ENCODE results near the gene TTLL1.
A peak's percentile ranks its signal among the peaks of the same experiment; 100 is the strongest.
"Not testable (repeated sequence)": the region's sequence is repeated elsewhere in the genome, so short reads cannot be mapped to it uniquely, and the experiment has no call there.

The TTLL1 gene

GRCh38 chr22:43110444-43110926 lies 21.3 kb upstream of the TTLL1 start, which contains the start of gene BIK:
BIK (plus strand) TSS chr22:43110750; CDS start chr22:43124023, 13,273 bp downstream.
- DNase-seq (ENCODE audit: low spot score), result peak; percentile 72

- DNase-seq (ENCODE audit: low spot score), result no peak
Observed at GRCh38 chr22:43109921-43110443, 20.8 kb upstream of the TTLL1 start.

- no peak for DNase-seq (ENCODE audit: low spot score)
Observed at GRCh38 chr22:43109511-43109910, 20.3 kb upstream of the TTLL1 start.

- DNase-seq (ENCODE audit: low spot score), result no peak
Observed at GRCh38 chr22:43106302-43106701, 17.1 kb upstream of the TTLL1 start.

GRCh38 chr22:43104950-43105349 lies 15.8 kb upstream of the TTLL1 start:
- not testable (repeated sequence) for DNase-seq (ENCODE audit: low spot score)

GRCh38 chr22:43104056-43104625 lies 14.9 kb upstream of the TTLL1 start:
- DNase-seq (ENCODE audit: low spot score), result not testable (repeated sequence)

GRCh38 chr22:43101306-43101705 lies 12.1 kb upstream of the TTLL1 start:
- no peak for DNase-seq (ENCODE audit: low spot score)

- DNase-seq (ENCODE audit: low spot score), result no peak
Observed at GRCh38 chr22:43100225-43100624, 11.0 kb upstream of the TTLL1 start.

- DNase-seq (ENCODE audit: low spot score), result no peak
Observed at GRCh38 chr22:43099095-43099494, 9.9 kb upstream of the TTLL1 start.

- no peak for DNase-seq (ENCODE audit: low spot score)
Observed at GRCh38 chr22:43098356-43098755, 9.2 kb upstream of the TTLL1 start.

- no peak for DNase-seq (ENCODE audit: low spot score)
Observed at GRCh38 chr22:43096420-43096819, 7.2 kb upstream of the TTLL1 start.

GRCh38 chr22:43094551-43094950 lies 5.4 kb upstream of the TTLL1 start:
- no peak for DNase-seq (ENCODE audit: low spot score)

- no peak for DNase-seq (ENCODE audit: low spot score)
Observed at GRCh38 chr22:43094085-43094484, 4.9 kb upstream of the TTLL1 start.

- DNase-seq (ENCODE audit: low spot score), result no peak
Observed at GRCh38 chr22:43092085-43092484, 2.9 kb upstream of the TTLL1 start.

- DNase-seq (ENCODE audit: low spot score), result peak; percentile 81
Observed at GRCh38 chr22:43090130-43090789, 1.1 kb upstream of the TTLL1 start.

- no peak for DNase-seq (ENCODE audit: low spot score)
Observed at GRCh38 chr22:43088627-43088983, 586 bp downstream of the TTLL1 start.

GRCh38 chr22:43085658-43086606 lies 3.3 kb downstream of the TTLL1 start:
- DNase-seq (ENCODE audit: low spot score), result no peak

GRCh38 chr22:43081968-43082367 lies 7.2 kb downstream of the TTLL1 start:
- no peak for DNase-seq (ENCODE audit: low spot score)

- DNase-seq (ENCODE audit: low spot score), result peak; percentile 37
Observed at GRCh38 chr22:43080616-43081015, 8.6 kb downstream of the TTLL1 start.

GRCh38 chr22:43079742-43080141 lies 9.4 kb downstream of the TTLL1 start:
- no peak for DNase-seq (ENCODE audit: low spot score)

- peak; percentile 87 for DNase-seq (ENCODE audit: low spot score)
Observed at GRCh38 chr22:43078522-43078921, 10.7 kb downstream of the TTLL1 start.

GRCh38 chr22:43077121-43077877 lies 11.9 kb downstream of the TTLL1 start:
- DNase-seq (ENCODE audit: low spot score), result no peak
